ENCODE measurements around the gene BOLL.

GRCh38 chr2:197810016-197810415 lies 24.9 kb upstream of the BOLL start:
- TF ChIP-seq REST (IDR thresholded peaks at IDR 0.05) = no peak
- no peak for TF ChIP-seq POLR2AphosphoS2 (conservative IDR thresholded peaks at IDR 0.05; ENCODE audit: low read length)
- no peak for TF ChIP-seq CTCF (IDR thresholded peaks at IDR 0.05)
- no peak for TF ChIP-seq PBX3 (IDR thresholded peaks at IDR 0.05)

Measured in A549 (cell line).